K562 (cell line): ENCODE measurements around the gene AK4. TPM values are rescaled to one million over a fixed set of nuclear protein-coding genes. Genes with fewer than 3 reads are reported as not detected.
A peak's percentile ranks its signal among the peaks of the same experiment; 100 is the strongest.

ENCODE experiments used
- ATAC-seq: fragments of 200-7000 bp; cut with Tn5 transposase; 3 replicates; pipeline ENCODE4 v1.9.1; 2020; ENCODE audit warnings: moderate library complexity
- BruUV-seq: library from RNA; stranded (reverse); fragments of 400-500 nt; replicated peaks from 2 replicates; lab custom pipeline; 2021; lab: Mats Ljungman, UMichigan
- CTCF ChIA-PET: fragments of 300-600 bp; formaldehyde crosslinking; extraction: SDS; loops from one replicate; lab custom pipeline; 2021; ENCODE audit warnings: low intra/inter-chr PET ratio; lab: Yijun Ruan, JAX
- POLR2A ChIA-PET: fragments of 300-600, 350-650 bp; sonication (Branson Sonifier 250); formaldehyde crosslinking; extraction: SDS; loops from one replicate; lab custom pipeline; 2021; ENCODE audit warnings: antibody characterized with exemption, inconsistent platforms; lab: Yijun Ruan, JAX
- DNase-seq, 4 experiments: peaks; one replicate each; pipeline versions ENCODE4 v3.0.0 to v3.0.0-alpha.2; 2011 to 2018; ENCODE audit warnings: low spot score in 3 of 4, mixed read lengths in 3 of 4; ENCODE audit errors: extremely low read depth in 1 of 4
- FAIRE-seq: peaks from 2 replicates; lab custom pipeline; 2011; peaks lifted over from hg19 to GRCh38; lab: Jason Lieb, UNC
- H2AFZ ChIP-seq: 2 replicates; pipeline ENCODE4 v1.6.0; 2011; ENCODE audit warnings: low read depth, low read length, control low read depth, inconsistent platforms
- H3K27ac ChIP-seq: fragments of 200-600 bp; 3 replicates; pipeline ENCODE4 v1.8.0; 2011; ENCODE audit warnings: low read depth, mild to moderate bottlenecking, control low read depth, inconsistent platforms, low read length, moderate library complexity, mixed read lengths; ENCODE audit errors: extremely low read depth
- H3K27me3 ChIP-seq, 2 experiments: fragments of 300-600 bp in 1 of 2; 2 replicates in 1 of 2; 3 replicates in 1 of 2; pipeline versions ENCODE4 v1.6.0 to v1.8.0; 2011; ENCODE audit warnings: inconsistent platforms in 2 of 2, low read length in 2 of 2, mild to moderate bottlenecking in 1 of 2, mixed read lengths in 1 of 2, moderate library complexity in 1 of 2; ENCODE audit not compliant: control insufficient read depth in 2 of 2, insufficient read depth in 2 of 2
- H3K36me3 ChIP-seq: fragments of 300-600 bp; 3 replicates; pipeline ENCODE4 v1.8.0; 2011; ENCODE audit warnings: mild to moderate bottlenecking, low read length, inconsistent platforms; ENCODE audit not compliant: control insufficient read depth, insufficient read depth
- H3K4me1 ChIP-seq, 2 experiments: fragments of 200-600 bp in 1 of 2; replicated peaks in 1 of 2; 2 replicates in 1 of 2; 3 replicates in 1 of 2; pipeline versions ENCODE4 v1.5.1 to v1.8.0; 2011; ENCODE audit warnings: inconsistent platforms in 2 of 2, low read length in 2 of 2, mild to moderate bottlenecking in 1 of 2, mixed read lengths in 1 of 2, moderate library complexity in 1 of 2; ENCODE audit not compliant: control insufficient read depth in 2 of 2, insufficient read depth in 2 of 2
- H3K4me2 ChIP-seq: 2 replicates; pipeline ENCODE4 v1.6.1; 2011; ENCODE audit warnings: low read length, control low read depth, inconsistent platforms, mixed read lengths; ENCODE audit not compliant: insufficient read depth
- H3K4me3 ChIP-seq: fragments of 200-600 bp; sonication (generic), shearing (Covaris generic); 2 replicates; pipeline ENCODE4 v1.5.1; 2016; ENCODE audit warnings: control low read depth, inconsistent platforms
- H3K79me2 ChIP-seq: fragments of 200-600 bp; 3 replicates; pipeline ENCODE4 v1.8.0; 2011; ENCODE audit warnings: low read length, inconsistent platforms; ENCODE audit not compliant: control insufficient read depth, insufficient read depth
- H3K9ac ChIP-seq, 2 experiments: 2 replicates each; pipeline versions ENCODE4 v1.6.0 to v1.6.1; 2011; ENCODE audit warnings: low read depth in 2 of 2, low read length in 2 of 2, control low read depth in 1 of 2, inconsistent platforms in 1 of 2, mild to moderate bottlenecking in 1 of 2, mixed read lengths in 1 of 2; ENCODE audit not compliant: insufficient read depth in 1 of 2
- H3K9me1 ChIP-seq: one replicate; pipeline ENCODE4 v1.6.0; 2011; ENCODE audit warnings: inconsistent platforms, mild to moderate bottlenecking, low read length, moderate library complexity; ENCODE audit not compliant: control insufficient read depth, insufficient read depth
- H3K9me3 ChIP-seq: replicated peaks from 2 replicates; pipeline ENCODE4 v1.5.1; 2011; ENCODE audit warnings: low read depth, low read length, inconsistent platforms; ENCODE audit not compliant: control insufficient read depth, insufficient read depth
- H4K20me1 ChIP-seq: replicated peaks from 2 replicates; pipeline ENCODE4 v1.6.1; 2011; ENCODE audit warnings: low read length, inconsistent platforms, mixed read lengths; ENCODE audit not compliant: control insufficient read depth, insufficient read depth
- ARID1B ChIP-seq: fragments of 450-650 bp; IDR thresholded peaks from 2 replicates; pipeline ENCODE4 v1.6.1; 2016; ENCODE audit warnings: antibody characterized with exemption, mild to moderate bottlenecking, inconsistent platforms
- ARID3A ChIP-seq: IDR thresholded peaks from 2 replicates; pipeline ENCODE4 v1.6.1; 2012; ENCODE audit warnings: low read depth, low read length, improper control_type of control experiment, borderline replicate concordance
- C11orf30 ChIP-seq: fragments of 450-650 bp; IDR thresholded peaks from 2 replicates; pipeline ENCODE4 v1.6.1; 2016; ENCODE audit warnings: low read depth, mild to moderate bottlenecking
- CBFB ChIP-seq: sonication (generic); formaldehyde crosslinking; IDR thresholded peaks from 2 replicates; pipeline ENCODE4 v1.4.0; 2020; ENCODE audit warnings: mild to moderate bottlenecking, missing genetic modification reagents
- CCAR2 ChIP-seq: fragments of 200-400 bp; formaldehyde crosslinking; IDR thresholded peaks from 2 replicates; pipeline ENCODE4 v1.6.1; 2017; ENCODE audit warnings: mild to moderate bottlenecking, low read depth, low read length
- CEBPB ChIP-seq: fragments of 450-650 bp; IDR thresholded peaks from 2 replicates; pipeline ENCODE4 v1.6.1; 2016; ENCODE audit warnings: missing genetic modification characterization, missing compliant biosample characterization
- CSDE1 ChIP-seq, 2 experiments: fragments of 450-650 bp; IDR thresholded peaks; 2 replicates each; pipeline ENCODE4 v1.6.1; 2016; ENCODE audit warnings: mild to moderate bottlenecking in 1 of 2
- DIDO1 ChIP-seq: fragments of 450-650 bp; IDR thresholded peaks from 2 replicates; pipeline ENCODE4 v1.6.1; 2016; ENCODE audit warnings: low read depth, missing biosample characterization, missing genetic modification characterization
- MAFG ChIP-seq: fragments of 450-650 bp; conservative IDR thresholded peaks from 2 replicates; pipeline ENCODE4 v1.6.1; 2016; ENCODE audit warnings: missing genetic modification characterization, missing compliant biosample characterization
- MAFK ChIP-seq: IDR thresholded peaks from 2 replicates; pipeline ENCODE4 v1.6.1; 2011; ENCODE audit warnings: low read length, improper control_type of control experiment
- NR4A1 ChIP-seq, 2 experiments: fragments of 250-450 bp in 1 of 2; fragments of 450-650 bp in 1 of 2; sonication (Bioruptor Pico) in 1 of 2; IDR thresholded peaks; 2 replicates each; pipeline versions ENCODE4 v1.4.0 to v1.6.1; 2016 to 2020; ENCODE audit warnings: mild to moderate bottlenecking in 2 of 2, missing compliant biosample characterization in 1 of 2, missing genetic modification characterization in 1 of 2, moderate library complexity in 1 of 2
- PKNOX1 ChIP-seq: fragments of 450-650 bp; IDR thresholded peaks from 2 replicates; pipeline ENCODE4 v1.6.1; 2016
- RFX5 ChIP-seq: IDR thresholded peaks from 2 replicates; pipeline ENCODE4 v1.6.1; 2011; ENCODE audit warnings: low read depth, mild to moderate bottlenecking, improper control_type of control experiment, low read length
- TCF7 ChIP-seq: sonication (generic); IDR thresholded peaks from 2 replicates; pipeline ENCODE4 v1.6.1; 2016; ENCODE audit warnings: antibody characterized with exemption, borderline replicate concordance
- TEAD1 ChIP-seq, 2 experiments: fragments of 450-650 bp in 1 of 2; sonication (generic) in 1 of 2; formaldehyde crosslinking; IDR thresholded peaks; 2 replicates each; pipeline versions ENCODE4 v1.4.0 to v1.8.0; 2020 to 2022; ENCODE audit warnings: mild to moderate bottlenecking in 2 of 2, missing genetic modification reagents in 1 of 2
- THRAP3 ChIP-seq: fragments of 450-650 bp; IDR thresholded peaks from 2 replicates; pipeline ENCODE4 v1.6.1; 2016; ENCODE audit warnings: mild to moderate bottlenecking, inconsistent platforms, borderline replicate concordance
- ZBTB7A ChIP-seq: IDR thresholded peaks from 2 replicates; pipeline ENCODE4 v1.6.1; 2011; ENCODE audit warnings: low read depth, mild to moderate bottlenecking, low read length, moderate library complexity, borderline replicate concordance; ENCODE audit not compliant: control insufficient read depth
- ZNF316 ChIP-seq: fragments of 450-650 bp; IDR thresholded peaks from 2 replicates; pipeline ENCODE4 v1.6.1; 2016
- ZNF347 ChIP-seq: fragments of 450-650 bp; formaldehyde crosslinking; IDR thresholded peaks from 2 replicates; pipeline ENCODE4 v1.4.0; 2020; ENCODE audit warnings: low read depth, mild to moderate bottlenecking, moderate library complexity
- WGBS: fragments of 100-300 bp; shearing (Covaris generic); methylation state at CpG from one replicate; pipeline ENCODE4 v1.1.6; 2016; ENCODE audit warnings: low coverage, mixed read lengths; ENCODE audit not compliant: insufficient coverage; ENCODE audit errors: missing lambda C conversion rate; 5-methylcytosine and 5-hydroxymethylcytosine counted together
- in situ Hi-C: fragments of 300-500 bp; cut with MboI; formaldehyde crosslinking; loops from 4 replicates; pipeline ENCODE4 v1.15.0; 2018; ENCODE audit warnings: inconsistent platforms, mixed read lengths
- intact Hi-C: fragments of 100-400 bp; cut with micrococcal nuclease; formaldehyde crosslinking; loops from 2 replicates; pipeline ENCODE4 v1.14.2; 2022
- polyA plus RNA-seq, 8 experiments: library from polyadenylated mRNA; depleted of rRNA in 4 of 8; stranded (reverse) in 5 of 8; unstranded in 3 of 8; fragments of >200 nt; fragmentation: Nextera tagmentation in 2 of 8; fragmentation: Illumina TruSeq in 1 of 8; extraction: Ambion mirVana in 2 of 8; extraction: Trizol in 1 of 8; gene quantifications; 2 replicates each; pipeline versions ENCODE4 v1.2.1 to v1.2.3, GENCODE V29; 2011 to 2014; ENCODE audit warnings: inconsistent platforms in 1 of 8, missing spikeins in 1 of 8
- total RNA-seq, 7 experiments: library from RNA; depleted of rRNA in 6 of 7; stranded (reverse); fragments of >200 nt in 6 of 7; fragmentation: Illumina TruSeq in 2 of 7; extraction: Trizol in 2 of 7; gene quantifications; 2 replicates each; pipeline versions ENCODE4 v1.2.1 to v1.2.3, GENCODE V29; 2011 to 2021; ENCODE audit warnings: low replicate concordance in 1 of 7

The AK4 gene
- total and polyA plus RNA-seq, 9 of the 15 experiments (the other 6 are each of a cell fraction or from before 2014, with no cell fraction given) = 10.4 to 96.6 (median 21.5) TPM

GRCh38 chr1:65168867-65169266 is 20.9 kb downstream of the AK4 start (continued):
- TF ChIP-seq ARID3A = no peak

- H3K4me3 ChIP-seq = no peak overlapping the region
- no peaks in the 10 kb centered on the region for H3K27me3 ChIP-seq
- H3K27ac ChIP-seq = no peak overlapping the region
- H3K9me3 ChIP-seq = no peaks in the 10 kb centered on the region
- H2AFZ ChIP-seq = no peak overlapping the region
- ATAC-seq (no peak), DNase-seq (no peak), FAIRE-seq (peak; percentile 32)
- no peak overlapping the region for H3K4me2 ChIP-seq
- ChIA-PET CTCF (no interaction called here), POLR2A (interaction anchor here (0.6 to 1.8 kb wide), 2 partner anchors 10 to 11 kb away, joined by 3 to 7 read pairs; no protein-coding TSS in a partner anchor)
- BruUV-seq = no TSS peak
- H3K36me3 ChIP-seq = no peaks in the 10 kb centered on the region; the same call in 2 of the 3 replicates
- peaks cover 3% of the 10 kb centered on the region; the same call in 1 of the 2 replicates for H4K20me1 ChIP-seq
- intact Hi-C loops (no loop called here), in situ Hi-C loops (no loop called here)
- peaks cover 9 to 18% of the 10 kb centered on the region in 2 experiments; a peak in 4 of 5 replicates for H3K4me1 ChIP-seq
- WGBS = 56% methylated on average over 9 of the region's 10 CpGs
- no peak overlapping the region for H3K9ac ChIP-seq
- peaks cover 62% of the 10 kb centered on the region for H3K79me2 ChIP-seq
- H3K9me1 ChIP-seq = no peaks in the 10 kb centered on the region
- TF ChIP-seq ZNF316 = peak; percentile 98
- no peak for TF ChIP-seq TCF7
- TF ChIP-seq NR4A1 (CRISPR knock-in tag; IDR thresholded peaks at IDR 0.05) = no peak
- no peak for TF ChIP-seq NR4A1 (tag; IDR thresholded peaks at IDR 0.05)
- no peak for TF ChIP-seq CBFB (CRISPR knock-in tag)
- no peak for TF ChIP-seq ZNF347
- no peak for TF ChIP-seq CSDE1 (IDR thresholded peaks at IDR 0.05)
- TF ChIP-seq DIDO1 (tag) = no peak
- TF ChIP-seq C11orf30 = peak; percentile 97
- peak; percentile 89 for TF ChIP-seq CEBPB (tag)
- TF ChIP-seq MAFK = peak; percentile 94
- no peak for TF ChIP-seq TEAD1 (CRISPR knock-in tag; IDR thresholded peaks at IDR 0.05)
- TF ChIP-seq CCAR2 = no peak
- peak; percentile 96 for TF ChIP-seq MAFG (tag)
- TF ChIP-seq THRAP3 = no peak
- TF ChIP-seq PKNOX1 = peak; percentile 79
- no peak for TF ChIP-seq RFX5
- TF ChIP-seq ZBTB7A = no peak
- TF ChIP-seq ARID1B = no peak
Observed at GRCh38 chr1:65170511-65171142, 22.6 kb downstream of the AK4 start.
